Measurements from ENCODE around the gene OR2A25.
"Not testable (repeated sequence)": the region's sequence is repeated elsewhere in the genome, so short reads cannot be mapped to it uniquely, and the experiment has no call there.

OR2A25 gene

DNA sequence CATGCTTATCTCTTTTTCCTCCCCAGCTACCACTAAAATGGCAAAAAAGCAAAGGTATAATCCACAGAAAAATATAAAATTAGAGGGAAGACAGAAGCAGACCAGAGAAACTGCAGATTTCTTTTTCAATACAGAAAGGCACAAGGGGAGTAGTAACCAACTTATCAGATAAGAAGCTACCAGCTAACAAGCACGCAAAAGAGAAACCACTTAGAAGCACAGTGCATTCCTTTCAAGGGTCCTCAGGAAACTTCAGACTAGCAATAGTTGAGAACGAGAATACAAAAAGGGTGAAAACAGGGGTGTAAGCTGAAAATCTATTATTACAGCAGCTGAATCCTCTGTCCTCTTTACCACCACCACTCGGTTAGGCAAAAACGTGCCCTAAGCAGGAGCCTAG, 30.7 kb upstream of the OR2A25 start:
- Histone ChIP-seq H3K36me3 (ENCODE audit: low read depth) (no peaks in the 10 kb centered on the region), H3K4me1 (ENCODE audit: insufficient read depth, poor library complexity, severe bottlenecking) (no peaks in the 10 kb centered on the region), H3K27me3 (ENCODE audit: insufficient read depth, poor library complexity, severe bottlenecking) (peaks cover 7% of the 10 kb centered on the region), H3K9me3 (ENCODE audit: severe bottlenecking) (no peaks in the 10 kb centered on the region), H3K4me3 (ENCODE audit: severe bottlenecking) (no peak overlapping the region), H3K27ac (ENCODE audit: poor library complexity, severe bottlenecking) (no peak overlapping the region)
- DNase-seq (ENCODE audit: low spot score): no peak
- no peak for ATAC-seq (ENCODE audit: low read depth)
- TF ChIP-seq, protein P1, sequence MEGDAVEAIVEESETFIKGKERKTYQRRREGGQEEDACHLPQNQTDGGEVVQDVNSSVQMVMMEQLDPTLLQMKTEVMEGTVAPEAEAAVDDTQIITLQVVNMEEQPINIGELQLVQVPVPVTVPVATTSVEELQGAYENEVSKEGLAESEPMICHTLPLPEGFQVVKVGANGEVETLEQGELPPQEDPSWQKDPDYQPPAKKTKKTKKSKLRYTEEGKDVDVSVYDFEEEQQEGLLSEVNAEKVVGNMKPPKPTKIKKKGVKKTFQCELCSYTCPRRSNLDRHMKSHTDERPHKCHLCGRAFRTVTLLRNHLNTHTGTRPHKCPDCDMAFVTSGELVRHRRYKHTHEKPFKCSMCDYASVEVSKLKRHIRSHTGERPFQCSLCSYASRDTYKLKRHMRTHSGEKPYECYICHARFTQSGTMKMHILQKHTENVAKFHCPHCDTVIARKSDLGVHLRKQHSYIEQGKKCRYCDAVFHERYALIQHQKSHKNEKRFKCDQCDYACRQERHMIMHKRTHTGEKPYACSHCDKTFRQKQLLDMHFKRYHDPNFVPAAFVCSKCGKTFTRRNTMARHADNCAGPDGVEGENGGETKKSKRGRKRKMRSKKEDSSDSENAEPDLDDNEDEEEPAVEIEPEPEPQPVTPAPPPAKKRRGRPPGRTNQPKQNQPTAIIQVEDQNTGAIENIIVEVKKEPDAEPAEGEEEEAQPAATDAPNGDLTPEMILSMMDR (IDR thresholded peaks at IDR 0.05; ENCODE audit: poor library complexity, severe bottlenecking): no peak

DNA sequence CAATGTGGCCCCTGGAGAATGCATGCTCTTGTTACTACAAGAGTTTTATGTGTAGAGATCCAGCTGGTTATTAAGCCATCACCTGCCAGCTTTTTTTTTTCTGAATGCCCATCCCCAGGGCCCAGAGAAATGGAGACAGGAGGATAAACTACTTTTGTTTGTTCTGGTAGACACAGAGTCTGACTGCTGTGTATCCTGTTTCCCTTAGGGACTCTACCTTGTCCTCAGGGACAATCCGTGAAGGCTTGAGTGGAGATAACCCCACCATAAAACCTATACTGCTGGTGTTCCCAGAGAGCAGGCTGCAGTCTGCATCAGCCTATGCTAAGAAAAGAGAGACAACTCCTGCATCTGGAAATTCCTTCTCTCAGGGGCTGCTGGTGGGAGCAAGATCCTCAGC, 21.0 kb upstream of the OR2A25 start, which contains the start of gene OR2A5:
TSS of gene OR2A5 (plus strand) at position 301 of the 400 bp plus-strand sequence. CDS start 1,454 bp downstream, outside the sequence.
- no peak for ATAC-seq (ENCODE audit: low read depth)
- H3K27me3 ChIP-seq (ENCODE audit: insufficient read depth, poor library complexity, severe bottlenecking): peaks cover 4% of the 10 kb centered on the region
- DNase-seq (ENCODE audit: low spot score): no peak

DNA sequence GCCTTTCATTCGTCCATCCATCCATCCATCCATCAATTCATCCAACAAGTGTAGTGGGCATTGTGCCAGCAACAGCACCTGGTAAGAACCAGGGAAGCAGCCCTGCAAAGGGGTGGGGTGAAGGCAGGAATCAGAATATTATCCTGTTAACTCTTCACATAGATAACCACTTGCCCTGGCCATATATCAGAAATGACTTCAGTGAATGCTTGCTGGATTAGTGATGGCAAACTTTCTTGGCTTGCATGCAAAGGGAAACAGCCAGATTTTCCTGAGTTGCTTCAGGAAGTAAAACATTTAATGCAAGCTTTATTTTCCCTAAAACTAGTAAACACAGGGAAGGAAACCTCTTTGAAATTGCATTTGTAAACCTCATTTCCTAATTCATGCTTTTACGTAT, 20.1 kb upstream of the OR2A25 start:
- Histone ChIP-seq H3K4me3 (ENCODE audit: severe bottlenecking) (no peak overlapping the region), H3K9me3 (ENCODE audit: severe bottlenecking) (no peaks in the 10 kb centered on the region), H3K36me3 (ENCODE audit: low read depth) (no peaks in the 10 kb centered on the region), H3K27ac (ENCODE audit: poor library complexity, severe bottlenecking) (no peak overlapping the region), H3K4me1 (ENCODE audit: insufficient read depth, poor library complexity, severe bottlenecking) (no peaks in the 10 kb centered on the region), H3K27me3 (ENCODE audit: insufficient read depth, poor library complexity, severe bottlenecking) (peaks cover 4% of the 10 kb centered on the region)
- TF ChIP-seq, protein P1 (IDR thresholded peaks at IDR 0.05; ENCODE audit: poor library complexity, severe bottlenecking): no peak
- no peak for ATAC-seq (ENCODE audit: low read depth)
- DNase-seq (ENCODE audit: low spot score): no peak

More for the DNA sequence above, 21.0 kb upstream of the OR2A25 start, which contains the start of gene OR2A5:
- Histone ChIP-seq H3K9me3 (ENCODE audit: severe bottlenecking) (no peaks in the 10 kb centered on the region), H3K27ac (ENCODE audit: poor library complexity, severe bottlenecking) (no peak within 1 kb of the TSS), H3K36me3 (ENCODE audit: low read depth) (no peaks in the 10 kb centered on the region), H3K4me1 (ENCODE audit: insufficient read depth, poor library complexity, severe bottlenecking) (no peaks in the 10 kb centered on the region), H3K4me3 (ENCODE audit: severe bottlenecking) (no peak within 1 kb of the TSS)
- TF ChIP-seq, protein P1 (IDR thresholded peaks at IDR 0.05; ENCODE audit: poor library complexity, severe bottlenecking): no peak

DNA sequence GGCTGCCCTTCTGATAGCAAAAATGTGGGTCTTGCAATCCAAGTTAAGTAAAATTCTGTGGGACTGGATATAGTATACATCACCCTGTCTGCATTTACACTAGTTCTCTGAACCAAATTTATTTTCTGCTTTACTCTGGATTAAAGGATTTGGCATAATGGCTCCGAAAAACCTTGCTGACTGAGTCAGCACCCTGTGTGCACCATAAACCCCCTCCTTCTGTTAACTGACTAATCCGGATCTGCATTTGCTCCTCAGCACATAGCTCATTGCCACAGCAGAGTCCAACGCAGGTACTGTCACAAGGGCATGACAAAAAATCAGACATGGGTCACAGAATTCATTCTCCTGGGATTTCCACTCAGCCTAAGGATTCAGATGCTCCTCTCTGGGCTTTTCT, 19.5 kb upstream of the OR2A25 start:
- Histone ChIP-seq H3K4me3 (ENCODE audit: severe bottlenecking) (no peak overlapping the region), H3K27me3 (ENCODE audit: insufficient read depth, poor library complexity, severe bottlenecking) (peaks cover 4% of the 10 kb centered on the region), H3K9me3 (ENCODE audit: severe bottlenecking) (no peaks in the 10 kb centered on the region), H3K4me1 (ENCODE audit: insufficient read depth, poor library complexity, severe bottlenecking) (no peaks in the 10 kb centered on the region), H3K27ac (ENCODE audit: poor library complexity, severe bottlenecking) (no peak overlapping the region), H3K36me3 (ENCODE audit: low read depth) (no peaks in the 10 kb centered on the region)
- TF ChIP-seq, protein P1 (IDR thresholded peaks at IDR 0.05; ENCODE audit: poor library complexity, severe bottlenecking): no peak
- ATAC-seq (ENCODE audit: low read depth) (no peak), DNase-seq (ENCODE audit: low spot score) (no peak)

DNA sequence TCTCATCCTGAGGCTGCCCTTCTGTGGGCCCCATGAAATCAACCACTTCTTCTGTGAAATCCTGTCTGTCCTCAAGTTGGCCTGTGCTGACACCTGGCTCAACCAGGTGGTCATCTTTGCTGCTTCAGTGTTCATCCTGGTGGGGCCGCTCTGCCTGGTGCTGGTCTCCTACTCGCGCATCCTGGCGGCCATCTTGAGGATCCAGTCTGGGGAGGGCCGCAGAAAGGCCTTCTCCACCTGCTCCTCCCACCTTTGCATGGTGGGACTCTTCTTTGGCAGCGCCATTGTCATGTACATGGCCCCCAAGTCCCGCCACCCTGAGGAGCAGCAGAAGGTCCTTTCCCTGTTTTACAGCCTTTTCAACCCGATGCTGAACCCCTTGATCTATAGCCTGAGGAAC, 18.7 kb upstream of the OR2A25 start:
- not testable (repeated sequence) for H3K4me3 ChIP-seq (ENCODE audit: severe bottlenecking); H3K9me3 ChIP-seq (ENCODE audit: severe bottlenecking); H3K27ac ChIP-seq (ENCODE audit: poor library complexity, severe bottlenecking); DNase-seq (ENCODE audit: low spot score); ATAC-seq (ENCODE audit: low read depth); H3K36me3 ChIP-seq (ENCODE audit: low read depth); H3K4me1 ChIP-seq (ENCODE audit: insufficient read depth, poor library complexity, severe bottlenecking); H3K27me3 ChIP-seq (ENCODE audit: insufficient read depth, poor library complexity, severe bottlenecking)
